ENCODE measurements around the gene PLCB1. TPM values are rescaled to one million over a fixed set of nuclear protein-coding genes. Genes with fewer than 3 reads are reported as not detected.
"Not testable (repeated sequence)": the region's sequence is repeated elsewhere in the genome, so short reads cannot be mapped to it uniquely, and the experiment has no call there.

PLCB1 gene
- polyA plus RNA-seq, 4 donors, result 1.8 to 5.4 (median 2.0) TPM

GRCh38 chr20:8587251-8587650, 455.2 kb downstream of the PLCB1 start:
- FAIRE-seq (no peak), DNase-seq (no peak)
- Histone ChIP-seq H3K27ac (ENCODE audit: low read depth in 1 of 3, low read length in 2 of 3) (no peak overlapping the region), H3K27me3 (ENCODE audit: control insufficient read depth in 3 of 3, insufficient read depth in 3 of 3, low read length in 3 of 3) (no peaks in the 10 kb centered on the region), H3K4me1 (ENCODE audit: control insufficient read depth in 3 of 3, insufficient read depth in 2 of 3, low read depth in 1 of 3, low read length in 2 of 3) (no peaks in the 10 kb centered on the region), H3K9me3 (ENCODE audit: control insufficient read depth in 2 of 2, insufficient read depth in 1 of 2, low read depth in 1 of 2, low read length in 1 of 2) (no peaks in the 10 kb centered on the region), H3K36me3 (ENCODE audit: control insufficient read depth in 3 of 3, insufficient read depth in 2 of 3, low read depth in 1 of 3, low read length in 3 of 3) (no peaks in the 10 kb centered on the region), H3K4me3 (ENCODE audit: low read depth in 1 of 3, low read length in 3 of 3) (no peak overlapping the region)
- 76 to 94% (median 85%) methylated on average over 1 of the region's 1 CpG for WGBS, 3 donors

GRCh38 chr20:8587810-8588209, 455.7 kb downstream of the PLCB1 start:
- FAIRE-seq (no peak), DNase-seq (no peak)
- Histone ChIP-seq H3K4me1 (ENCODE audit: control insufficient read depth in 3 of 3, insufficient read depth in 2 of 3, low read depth in 1 of 3, low read length in 2 of 3) (no peaks in the 10 kb centered on the region), H3K27ac (ENCODE audit: low read depth in 1 of 3, low read length in 2 of 3) (no peak overlapping the region), H3K4me3 (ENCODE audit: low read depth in 1 of 3, low read length in 3 of 3) (no peak overlapping the region), H3K9me3 (ENCODE audit: control insufficient read depth in 2 of 2, insufficient read depth in 1 of 2, low read depth in 1 of 2, low read length in 1 of 2) (no peaks in the 10 kb centered on the region), H3K36me3 (ENCODE audit: control insufficient read depth in 3 of 3, insufficient read depth in 2 of 3, low read depth in 1 of 3, low read length in 3 of 3) (no peaks in the 10 kb centered on the region), H3K27me3 (ENCODE audit: control insufficient read depth in 3 of 3, insufficient read depth in 3 of 3, low read length in 3 of 3) (no peaks in the 10 kb centered on the region)
- 78 to 84% (median 78%) methylated on average over 3 of the region's 3 CpGs for whole genome bisulfite sequencing, 3 donors

DNA sequence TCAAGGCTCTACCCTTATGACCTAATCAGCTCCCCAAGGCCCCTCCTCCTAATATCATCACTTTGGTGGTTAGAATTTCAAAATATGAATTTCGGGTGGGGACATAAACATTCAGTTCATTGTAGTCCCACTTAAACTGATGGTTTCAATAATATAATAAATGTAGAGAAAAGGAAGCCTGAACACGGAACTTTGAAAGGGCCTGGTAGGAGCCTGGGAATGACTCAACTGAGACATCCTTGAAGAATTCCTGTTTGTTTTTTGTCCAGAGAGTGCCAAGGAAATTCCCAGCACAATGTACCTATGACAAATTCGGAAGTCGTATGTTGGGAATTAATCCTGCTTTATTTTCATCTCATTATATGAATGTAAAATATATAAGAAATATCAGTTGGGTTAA, 457.9 kb downstream of the PLCB1 start:
- Histone ChIP-seq H3K36me3 (ENCODE audit: control insufficient read depth in 3 of 3, insufficient read depth in 2 of 3, low read depth in 1 of 3, low read length in 3 of 3) (no peaks in the 10 kb centered on the region), H3K4me3 (ENCODE audit: low read depth in 1 of 3, low read length in 3 of 3) (no peak overlapping the region), H3K27me3 (ENCODE audit: control insufficient read depth in 3 of 3, insufficient read depth in 3 of 3, low read length in 3 of 3) (no peaks in the 10 kb centered on the region), H3K27ac (ENCODE audit: low read depth in 1 of 3, low read length in 2 of 3) (peak overlapping the region in 1 of 3 donors; percentile 51), H3K4me1 (ENCODE audit: control insufficient read depth in 3 of 3, insufficient read depth in 2 of 3, low read depth in 1 of 3, low read length in 2 of 3) (no peaks in the 10 kb centered on the region), H3K9me3 (ENCODE audit: control insufficient read depth in 2 of 2, insufficient read depth in 1 of 2, low read depth in 1 of 2, low read length in 1 of 2) (no peaks in the 10 kb centered on the region)
- DNase-seq, result no peak
- FAIRE-seq, result no peak
- 85 to 92% (median 91%) methylated on average over 4 of the region's 4 CpGs for WGBS, 3 donors

DNA sequence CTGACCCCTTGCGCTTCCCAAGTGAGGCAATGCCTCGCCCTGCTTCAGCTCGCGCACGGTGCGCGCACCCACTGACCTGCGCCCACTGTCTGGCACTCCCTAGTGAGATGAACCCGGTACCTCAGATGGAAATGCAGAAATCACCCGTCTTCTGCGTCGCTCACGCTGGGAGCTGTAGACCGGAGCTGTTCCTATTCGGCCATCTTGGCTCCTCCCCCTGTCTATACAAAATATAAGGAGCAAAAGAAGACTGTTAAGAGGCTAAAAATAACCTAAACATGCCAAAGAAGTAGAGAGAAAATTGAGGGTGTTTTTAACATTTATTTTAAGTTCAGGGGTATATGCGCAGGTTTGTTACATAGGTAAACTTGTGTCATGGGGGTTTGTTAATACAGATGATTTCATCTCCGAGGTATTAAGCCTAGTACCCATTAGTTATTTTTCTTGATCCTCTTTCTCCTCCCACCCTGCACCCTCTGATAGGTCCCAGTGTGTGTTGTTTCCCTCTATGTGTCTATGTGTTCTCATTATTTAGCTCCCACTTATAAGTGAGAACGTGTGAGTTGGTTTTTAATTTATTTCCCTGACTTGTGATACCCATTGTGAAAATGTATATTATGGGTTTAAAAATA, 469.0 kb downstream of the PLCB1 start:
- not testable (repeated sequence) for H3K27ac ChIP-seq (ENCODE audit: low read depth in 1 of 3, low read length in 2 of 3); DNase-seq
- 79 to 91% (median 83%) methylated on average over 8 to 15 of the region's 18 CpGs for WGBS, 3 donors

GRCh38 chr20:8601542-8601912, 469.5 kb downstream of the PLCB1 start:
- H3K27ac ChIP-seq (ENCODE audit: low read depth in 1 of 3, low read length in 2 of 3), result no peak overlapping the region
- DNase-seq (no peak), FAIRE-seq (no peak)
- H3K27me3 ChIP-seq (ENCODE audit: control insufficient read depth in 3 of 3, insufficient read depth in 3 of 3, low read length in 3 of 3), result no peaks in the 10 kb centered on the region
- H3K4me3 ChIP-seq (ENCODE audit: low read depth in 1 of 3, low read length in 3 of 3), result no peak overlapping the region
- no peaks in the 10 kb centered on the region for H3K4me1 ChIP-seq (ENCODE audit: control insufficient read depth in 3 of 3, insufficient read depth in 2 of 3, low read depth in 1 of 3, low read length in 2 of 3)
- WGBS, 3 donors, result 87 to 100% (median 95%) methylated on average over 1 of the region's 1 CpG
- H3K36me3 ChIP-seq (ENCODE audit: control insufficient read depth in 3 of 3, insufficient read depth in 2 of 3, low read depth in 1 of 3, low read length in 3 of 3), result no peaks in the 10 kb centered on the region
- H3K9me3 ChIP-seq (ENCODE audit: control insufficient read depth in 2 of 2, insufficient read depth in 1 of 2, low read depth in 1 of 2, low read length in 1 of 2), result no peaks in the 10 kb centered on the region

More for the DNA sequence above, 469.0 kb downstream of the PLCB1 start:
- H3K36me3 ChIP-seq (ENCODE audit: control insufficient read depth in 3 of 3, insufficient read depth in 2 of 3, low read depth in 1 of 3, low read length in 3 of 3); H3K9me3 ChIP-seq (ENCODE audit: control insufficient read depth in 2 of 2, insufficient read depth in 1 of 2, low read depth in 1 of 2, low read length in 1 of 2); H3K4me3 ChIP-seq (ENCODE audit: low read depth in 1 of 3, low read length in 3 of 3); FAIRE-seq; H3K27me3 ChIP-seq (ENCODE audit: control insufficient read depth in 3 of 3, insufficient read depth in 3 of 3, low read length in 3 of 3); H3K4me1 ChIP-seq (ENCODE audit: control insufficient read depth in 3 of 3, insufficient read depth in 2 of 3, low read depth in 1 of 3, low read length in 2 of 3): not testable (repeated sequence)

DNA sequence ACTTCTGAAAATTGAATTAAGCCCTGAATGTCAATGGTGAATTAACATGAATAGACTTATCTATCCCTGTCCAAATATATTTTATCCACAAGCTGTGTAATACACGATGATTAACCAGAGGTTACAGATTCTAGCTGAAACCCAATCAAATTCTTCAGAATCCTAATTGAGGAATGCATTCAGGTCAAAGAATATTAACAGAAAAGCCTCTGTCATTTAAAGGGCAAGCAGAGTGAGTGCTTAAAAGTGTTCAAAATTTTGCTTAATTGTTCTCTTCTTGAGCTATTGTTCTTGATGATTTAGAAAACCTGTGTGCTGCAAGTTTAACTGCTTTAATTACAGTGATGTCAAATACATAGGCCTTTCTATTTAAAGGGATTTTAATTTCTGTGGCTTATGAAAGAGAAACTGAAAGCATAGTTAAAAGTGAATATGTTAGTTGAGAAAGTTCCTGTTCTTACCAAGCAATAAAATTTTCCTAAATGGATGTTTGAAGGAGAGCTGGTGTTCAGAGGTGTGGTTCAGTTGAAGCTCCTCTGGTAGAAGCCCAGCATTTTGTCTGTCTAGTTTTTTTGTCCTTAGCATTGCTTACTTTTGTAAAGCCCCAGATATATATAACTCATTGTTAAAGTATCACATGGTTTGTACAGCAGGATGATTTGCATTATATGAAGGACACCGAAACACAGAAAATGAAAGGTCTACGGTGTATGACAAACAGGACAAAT, 470.5 kb downstream of the PLCB1 start:
- WGBS, 3 donors, result 30 to 36% (median 36%) methylated on average over 3 of the region's 3 CpGs
- Histone ChIP-seq H3K9me3 (ENCODE audit: control insufficient read depth in 2 of 2, insufficient read depth in 1 of 2, low read depth in 1 of 2, low read length in 1 of 2) (no peaks in the 10 kb centered on the region), H3K4me3 (ENCODE audit: low read depth in 1 of 3, low read length in 3 of 3) (no peak overlapping the region), H3K36me3 (ENCODE audit: control insufficient read depth in 3 of 3, insufficient read depth in 2 of 3, low read depth in 1 of 3, low read length in 3 of 3) (no peaks in the 10 kb centered on the region), H3K27me3 (ENCODE audit: control insufficient read depth in 3 of 3, insufficient read depth in 3 of 3, low read length in 3 of 3) (no peaks in the 10 kb centered on the region), H3K27ac (ENCODE audit: low read depth in 1 of 3, low read length in 2 of 3) (peak overlapping the region in 2 of 3 donors; percentile 20 to 44), H3K4me1 (ENCODE audit: control insufficient read depth in 3 of 3, insufficient read depth in 2 of 3, low read depth in 1 of 3, low read length in 2 of 3) (no peaks in the 10 kb centered on the region)
- FAIRE-seq (peak; percentile 76), DNase-seq (peak; percentile 2 to 33)

- WGBS, 3 donors, result 80 to 86% (median 83%) methylated on average over 1 of the region's 1 CpG
- Histone ChIP-seq H3K4me1 (ENCODE audit: control insufficient read depth in 3 of 3, insufficient read depth in 2 of 3, low read depth in 1 of 3, low read length in 2 of 3) (no peaks in the 10 kb centered on the region), H3K36me3 (ENCODE audit: control insufficient read depth in 3 of 3, insufficient read depth in 2 of 3, low read depth in 1 of 3, low read length in 3 of 3) (no peaks in the 10 kb centered on the region), H3K27ac (ENCODE audit: low read depth in 1 of 3, low read length in 2 of 3) (no peak overlapping the region), H3K27me3 (ENCODE audit: control insufficient read depth in 3 of 3, insufficient read depth in 3 of 3, low read length in 3 of 3) (no peaks in the 10 kb centered on the region), H3K9me3 (ENCODE audit: control insufficient read depth in 2 of 2, insufficient read depth in 1 of 2, low read depth in 1 of 2, low read length in 1 of 2) (no peaks in the 10 kb centered on the region), H3K4me3 (ENCODE audit: low read depth in 1 of 3, low read length in 3 of 3) (no peak overlapping the region)
- FAIRE-seq (no peak), DNase-seq (no peak)
Observed at GRCh38 chr20:8608470-8608869, 476.4 kb downstream of the PLCB1 start.

DNA sequence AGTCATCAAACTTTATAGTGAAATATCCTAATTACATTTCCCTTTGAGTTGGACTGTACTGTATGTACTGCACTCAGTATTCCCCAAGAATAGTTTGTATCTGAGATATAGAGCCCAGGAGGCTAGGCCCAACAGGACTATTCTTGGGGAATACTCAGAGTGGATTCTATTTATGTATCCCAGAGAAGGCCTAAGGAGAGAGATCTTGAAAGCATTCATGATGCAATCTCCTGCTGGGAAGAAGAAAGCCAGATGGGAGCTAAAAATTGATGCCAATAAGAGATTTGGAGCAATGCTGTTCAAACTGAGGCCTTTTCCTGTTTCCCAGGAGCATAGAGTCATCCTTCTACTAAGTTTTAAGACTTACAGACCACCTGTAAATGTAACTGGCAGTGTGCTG, 484.7 kb downstream of the PLCB1 start:
- no peak for FAIRE-seq
- DNase-seq, result no peak
- H3K27ac ChIP-seq (ENCODE audit: low read depth in 1 of 3, low read length in 2 of 3), result peak overlapping the region in 1 of 3 donors; percentile 11
- no peaks in the 10 kb centered on the region for H3K36me3 ChIP-seq (ENCODE audit: control insufficient read depth in 3 of 3, insufficient read depth in 2 of 3, low read depth in 1 of 3, low read length in 3 of 3)
- no peaks in the 10 kb centered on the region for H3K4me1 ChIP-seq (ENCODE audit: control insufficient read depth in 3 of 3, insufficient read depth in 2 of 3, low read depth in 1 of 3, low read length in 2 of 3)
- H3K27me3 ChIP-seq (ENCODE audit: control insufficient read depth in 3 of 3, insufficient read depth in 3 of 3, low read length in 3 of 3), result no peaks in the 10 kb centered on the region
- H3K4me3 ChIP-seq (ENCODE audit: low read depth in 1 of 3, low read length in 3 of 3), result no peak overlapping the region
- H3K9me3 ChIP-seq (ENCODE audit: control insufficient read depth in 2 of 2, insufficient read depth in 1 of 2, low read depth in 1 of 2, low read length in 1 of 2), result no peaks in the 10 kb centered on the region

DNA sequence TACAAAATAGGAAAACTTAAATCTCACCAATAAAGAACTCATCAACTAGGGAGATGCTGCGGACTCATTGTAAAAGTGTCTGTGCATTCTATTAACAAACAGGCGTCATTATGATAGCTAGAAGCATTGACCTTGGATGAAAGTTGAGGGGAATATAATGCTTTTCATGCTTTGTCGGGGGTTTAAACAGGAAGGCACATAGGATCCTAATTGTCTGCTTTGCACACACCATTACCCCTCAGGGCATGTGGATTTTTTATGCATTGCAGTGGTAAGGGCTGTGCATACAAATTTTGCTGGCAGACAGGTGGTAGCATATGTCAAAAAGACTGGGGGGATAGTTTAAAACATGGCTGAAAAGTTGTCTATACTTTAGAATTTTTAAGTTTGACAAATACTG, 488.9 kb downstream of the PLCB1 start:
- Histone ChIP-seq H3K27me3 (ENCODE audit: control insufficient read depth in 3 of 3, insufficient read depth in 3 of 3, low read length in 3 of 3) (no peaks in the 10 kb centered on the region), H3K27ac (ENCODE audit: low read depth in 1 of 3, low read length in 2 of 3) (no peak overlapping the region), H3K4me3 (ENCODE audit: low read depth in 1 of 3, low read length in 3 of 3) (no peak overlapping the region), H3K9me3 (ENCODE audit: control insufficient read depth in 2 of 2, insufficient read depth in 1 of 2, low read depth in 1 of 2, low read length in 1 of 2) (no peaks in the 10 kb centered on the region), H3K36me3 (ENCODE audit: control insufficient read depth in 3 of 3, insufficient read depth in 2 of 3, low read depth in 1 of 3, low read length in 3 of 3) (no peaks in the 10 kb centered on the region), H3K4me1 (ENCODE audit: control insufficient read depth in 3 of 3, insufficient read depth in 2 of 3, low read depth in 1 of 3, low read length in 2 of 3) (no peaks in the 10 kb centered on the region)
- DNase-seq (no peak), FAIRE-seq (no peak)
- 73 to 83% (median 76%) methylated on average over 3 of the region's 3 CpGs for WGBS, 3 donors
